HCT116 (cell line): ENCODE results near the gene HEG1. TPM values are rescaled to one million over a fixed set of nuclear protein-coding genes. Genes with fewer than 3 reads are reported as not detected.

Experiments used
- ATAC-seq: fragments of 200-7000 bp; cut with Tn5 transposase; 2 replicates; pipeline ENCODE4 v1.9.1; 2020; ENCODE audit warnings: mild to moderate bottlenecking, moderate library complexity
- BruUV-seq: library from RNA; stranded (reverse); fragments of 400-500 nt; replicated peaks from 2 replicates; lab custom pipeline; 2021; lab: Mats Ljungman, UMichigan
- CTCF ChIA-PET: fragments of 300-600 bp; sonication (Branson Sonifier 250); formaldehyde crosslinking; loops from one replicate; lab custom pipeline; 2021; ENCODE audit warnings: antibody characterized with exemption; lab: Charles Lee
- POLR2A ChIA-PET: fragments of 300-600, 350-600 bp; sonication (Branson Sonifier 250); formaldehyde crosslinking; loops from one replicate; lab custom pipeline; 2021; ENCODE audit warnings: antibody characterized with exemption; lab: Charles Lee
- RAD21 ChIA-PET, 2 experiments: fragments of 300-600 bp; sonication (Branson Sonifier 250); formaldehyde crosslinking; loops; one replicate each; lab custom pipeline; 2023; ENCODE audit warnings: low total read pairs in 2 of 2; ENCODE audit not compliant: uncharacterized antibody in 2 of 2, unreplicated experiment in 2 of 2, low non-redundant PET in 1 of 2; lab: Charles Lee
- DNase-seq: peaks from one replicate; pipeline ENCODE4 v3.0.0-alpha.2; 2010; ENCODE audit warnings: low read depth, low spot score
- H2AFZ ChIP-seq: fragments of 200-600 bp; shearing (Covaris generic), sonication (generic); 2 replicates; pipeline ENCODE4 v1.6.1; 2017; ENCODE audit warnings: low read depth, mixed run types, mixed read lengths, antibody characterized with exemption, low read length; ENCODE audit not compliant: poor library complexity, severe bottlenecking
- H3K27ac ChIP-seq: 2 replicates; pipeline ENCODE4 v1.5.1; 2012; ENCODE audit warnings: low read depth, low read length
- H3K27me3 ChIP-seq: fragments of 200-600 bp; sonication (generic); 2 replicates; pipeline ENCODE4 v1.6.1; 2016; ENCODE audit warnings: mixed run types, low read length, mixed read lengths; ENCODE audit not compliant: insufficient read depth
- H3K36me3 ChIP-seq, 2 experiments: fragments of 200-500 bp in 1 of 2; fragments of 200-600 bp in 1 of 2; sonication (Bioruptor generic) in 1 of 2; sonication (generic) in 1 of 2; 2 replicates each; pipeline versions ENCODE4 v1.5.1 to v1.6.1; 2014 to 2016; ENCODE audit warnings: low read length in 2 of 2, inconsistent platforms in 1 of 2, mixed read lengths in 1 of 2, mixed run types in 1 of 2; ENCODE audit not compliant: insufficient read depth in 2 of 2, control insufficient read depth in 1 of 2
- H3K4me1 ChIP-seq, 2 experiments: fragments of 200-600 bp in 1 of 2; sonication (generic) in 1 of 2; 2 replicates each; pipeline versions ENCODE4 v1.5.1 to v1.6.1; 2012 to 2017; ENCODE audit warnings: low read length in 2 of 2, inconsistent platforms in 1 of 2, mild to moderate bottlenecking in 1 of 2, mixed read lengths in 1 of 2, mixed run types in 1 of 2, moderate library complexity in 1 of 2; ENCODE audit not compliant: insufficient read depth in 2 of 2, control insufficient read depth in 1 of 2
- H3K4me2 ChIP-seq: fragments of 200-600 bp; sonication (generic); 2 replicates; pipeline ENCODE4 v1.6.1; 2017; ENCODE audit warnings: mixed run types, low read length, mixed read lengths
- H3K4me3 ChIP-seq, 2 experiments: fragments of 200-600 bp in 1 of 2; sonication (generic) in 1 of 2; replicated peaks in 1 of 2; 2 replicates each; pipeline ENCODE4 v1.5.1; 2011 to 2016; ENCODE audit warnings: low read length in 2 of 2, control low read depth in 1 of 2, low read depth in 1 of 2, mild to moderate bottlenecking in 1 of 2, mixed read lengths in 1 of 2, mixed run types in 1 of 2
- H3K79me2 ChIP-seq: fragments of 200-600 bp; sonication (generic); 2 replicates; pipeline ENCODE4 v1.6.1; 2017; ENCODE audit warnings: mild to moderate bottlenecking, mixed run types, low read length, moderate library complexity, mixed read lengths; ENCODE audit not compliant: insufficient read depth
- H3K9ac ChIP-seq: fragments of 200-600 bp; sonication (generic); 2 replicates; pipeline ENCODE4 v1.6.1; 2016; ENCODE audit warnings: low read length, mixed read lengths
- H3K9me2 ChIP-seq: fragments of 200-600 bp; sonication (generic), shearing (Covaris generic); 2 replicates; pipeline ENCODE4 v1.6.1; 2017; ENCODE audit warnings: mixed run types, mild to moderate bottlenecking, moderate library complexity; ENCODE audit not compliant: insufficient read depth
- H3K9me3 ChIP-seq, 2 experiments: fragments of 200-500 bp in 1 of 2; fragments of 200-600 bp in 1 of 2; sonication (Bioruptor generic) in 1 of 2; sonication (generic) in 1 of 2; 2 replicates each; pipeline ENCODE4 v1.6.1; 2014 to 2017; ENCODE audit warnings: low read length in 2 of 2, mixed read lengths in 2 of 2, inconsistent platforms in 1 of 2, low read depth in 1 of 2, mild to moderate bottlenecking in 1 of 2, mixed run types in 1 of 2, moderate library complexity in 1 of 2; ENCODE audit not compliant: control insufficient read depth in 1 of 2, insufficient read depth in 1 of 2
- H4K20me1 ChIP-seq: fragments of 200-600 bp; sonication (generic), shearing (Covaris generic); 2 replicates; pipeline ENCODE4 v1.6.1; 2017; ENCODE audit warnings: mixed run types, mild to moderate bottlenecking, moderate library complexity; ENCODE audit not compliant: insufficient read depth
- ATF3 ChIP-seq: IDR thresholded peaks from 2 replicates; pipeline ENCODE4 v1.6.1; 2012
- FOSL1 ChIP-seq: IDR thresholded peaks from 2 replicates; pipeline ENCODE4 v1.6.1; 2012; ENCODE audit warnings: low read depth
- REST ChIP-seq: IDR thresholded peaks from 2 replicates; pipeline ENCODE4 v1.6.1; 2012; ENCODE audit warnings: low read depth
- ZFX ChIP-seq: fragments of 450-650 bp; IDR thresholded peaks from 2 replicates; pipeline ENCODE4 v1.6.1; 2017
- intact Hi-C: fragments of 100-400 bp; cut with micrococcal nuclease; formaldehyde crosslinking; loops from 2 replicates; pipeline ENCODE4 v1.10.0; 2022
- total RNA-seq: library from RNA; stranded (reverse); gene quantifications from one replicate; pipeline ENCODE4 v1.2.1, GENCODE V29; 2021; ENCODE audit not compliant: unreplicated experiment

Gene HEG1
- total RNA-seq, 1 experiment from 2014 or later = 2.6 TPM

- H3K9me3 ChIP-seq = no peaks in the 10 kb centered on the region
- peaks cover 4% of the 10 kb centered on the region; the same call in 1 of the 2 replicates for H3K27me3 ChIP-seq
- TF ChIP-seq ATF3 = no peak
- TF ChIP-seq ZFX = no peak
- TF ChIP-seq FOSL1 = no peak
- TF ChIP-seq REST = no peak
- TF ChIP-seq, all 23 proteins: peak for 0
- intact Hi-C loops = no loop called here
- ChIA-PET CTCF (no interaction called here), RAD21 (interaction anchor here in 1 of 2 experiments (0.6 kb wide), 1 partner anchor 628 kb away, joined by 3 read pairs; no protein-coding TSS in a partner anchor), POLR2A (no interaction called here)
- Histone ChIP-seq H3K9me2 (no peaks in the 10 kb centered on the region), H3K9ac (no peak overlapping the region), H3K4me3 (no peak overlapping the region), H3K27ac (no peak overlapping the region), H3K4me2 (no peak overlapping the region), H3K4me1 (peaks cover 11 to 26% of the 10 kb centered on the region in 2 experiments; a peak in 3 of 4 replicates), H3K79me2 (no peaks in the 10 kb centered on the region), H2AFZ (no peak overlapping the region), H4K20me1 (no peaks in the 10 kb centered on the region), H3K36me3 (no peaks in the 10 kb centered on the region)
- no TSS peak for BruUV-seq
- DNase-seq (no peak), ATAC-seq (no peak)
These were observed 5.4 kb upstream of the HEG1 start for GRCh38 chr3:125061170-125061569.
